Esophagus mucosa (tissue), 1 donor: ENCODE data around the gene SPACA6. TPM values are rescaled to one million over a fixed set of nuclear protein-coding genes. Genes with fewer than 3 reads are reported as not detected.

Experiments used
- ATAC-seq: fragments of 200-7000 bp; cut with Tn5 transposase; one replicate; pipeline ENCODE4 v1.9.1; 2020
- total RNA-seq: library from RNA; stranded (reverse); gene quantifications from one replicate; pipeline ENCODE4 v1.2.4, GENCODE V29; 2023
- donor health status: DM: yes; HTN: yes; CAD: no.

The SPACA6 gene
- total RNA-seq, 1 donor from 2014 or later, result 3.0 TPM

- ATAC-seq, result no peak
Observed at GRCh38 chr19:51689751-51690453, 3.2 kb upstream of the SPACA6 start.

GRCh38 chr19:51690454-51691073, 2.6 kb upstream of the SPACA6 start:
- ATAC-seq, result peak; percentile 10

- ATAC-seq, result no peak
Observed at GRCh38 chr19:51691074-51691583, 2.0 kb upstream of the SPACA6 start.

GRCh38 chr19:51691584-51692428, 1.3 kb upstream of the SPACA6 start:
- ATAC-seq, result no peak

- no peak for ATAC-seq
Observed at GRCh38 chr19:51692468-51692867, 662 bp upstream of the SPACA6 start.

DNA sequence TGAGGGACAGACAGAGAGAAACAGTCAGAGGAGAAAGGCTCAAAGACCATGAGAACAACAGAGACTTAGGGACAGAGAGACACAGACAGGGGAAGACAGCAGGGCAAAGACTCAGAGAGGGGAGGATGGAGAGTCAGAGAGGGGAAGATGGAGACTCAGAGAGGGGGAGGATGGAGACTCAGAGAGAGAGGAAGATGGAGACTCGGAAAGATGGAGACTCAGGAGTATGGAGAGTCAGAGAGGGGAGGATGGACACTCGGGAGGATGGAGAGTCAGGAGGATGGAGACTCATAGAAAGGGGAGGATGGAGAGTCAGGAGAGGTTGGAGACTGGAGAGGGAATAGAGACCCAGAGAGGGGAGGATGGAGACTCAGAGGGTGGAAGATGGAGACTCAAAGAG, 689 bp downstream of the SPACA6 start:
- ATAC-seq, result no peak

GRCh38 chr19:51694318-51695085, 1.4 kb downstream of the SPACA6 start:
- ATAC-seq, result no peak

DNA sequence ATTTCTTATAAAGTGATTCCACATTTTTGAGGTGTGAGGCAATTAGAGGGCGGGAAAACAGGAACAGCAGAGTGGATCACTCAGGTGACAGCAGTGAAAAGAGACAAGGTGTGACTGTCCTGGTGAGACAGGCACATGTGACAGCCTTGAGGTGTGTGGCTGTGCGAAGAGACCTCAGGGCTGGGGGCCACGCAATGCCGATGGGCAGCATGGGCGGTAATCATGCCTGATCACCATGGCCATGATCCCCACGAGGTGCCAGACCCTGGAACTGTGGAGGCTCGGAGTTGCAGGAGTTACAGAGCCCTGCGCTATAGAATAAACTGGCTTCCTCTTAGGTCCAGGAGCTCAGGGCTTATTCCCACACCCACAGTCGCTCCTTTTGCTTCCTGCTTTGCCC, 2.0 kb downstream of the SPACA6 start:
- peak; percentile 53 for ATAC-seq

- ATAC-seq, result no peak
Observed at GRCh38 chr19:51695702-51696315, 2.7 kb downstream of the SPACA6 start.

DNA sequence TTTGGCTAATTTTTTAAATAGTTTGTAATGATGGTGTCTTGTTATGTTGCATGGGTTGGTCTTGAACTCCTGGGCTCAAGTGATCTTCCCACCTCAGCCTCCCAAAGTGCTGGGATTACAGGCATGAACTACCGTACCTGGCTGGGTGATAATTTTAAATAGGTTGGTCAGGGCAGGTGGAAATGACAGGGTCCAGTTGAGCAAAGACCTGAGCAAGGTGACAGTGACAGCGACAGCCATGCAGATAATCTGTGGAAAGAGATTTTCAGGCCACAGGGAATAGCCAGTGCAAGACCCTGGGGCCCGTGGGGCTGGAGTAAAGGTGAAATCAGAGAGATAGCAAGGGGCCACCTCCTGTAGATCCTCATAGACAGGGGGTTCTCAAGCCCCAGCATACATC, 3.5 kb downstream of the SPACA6 start:
- ATAC-seq, result no peak

DNA sequence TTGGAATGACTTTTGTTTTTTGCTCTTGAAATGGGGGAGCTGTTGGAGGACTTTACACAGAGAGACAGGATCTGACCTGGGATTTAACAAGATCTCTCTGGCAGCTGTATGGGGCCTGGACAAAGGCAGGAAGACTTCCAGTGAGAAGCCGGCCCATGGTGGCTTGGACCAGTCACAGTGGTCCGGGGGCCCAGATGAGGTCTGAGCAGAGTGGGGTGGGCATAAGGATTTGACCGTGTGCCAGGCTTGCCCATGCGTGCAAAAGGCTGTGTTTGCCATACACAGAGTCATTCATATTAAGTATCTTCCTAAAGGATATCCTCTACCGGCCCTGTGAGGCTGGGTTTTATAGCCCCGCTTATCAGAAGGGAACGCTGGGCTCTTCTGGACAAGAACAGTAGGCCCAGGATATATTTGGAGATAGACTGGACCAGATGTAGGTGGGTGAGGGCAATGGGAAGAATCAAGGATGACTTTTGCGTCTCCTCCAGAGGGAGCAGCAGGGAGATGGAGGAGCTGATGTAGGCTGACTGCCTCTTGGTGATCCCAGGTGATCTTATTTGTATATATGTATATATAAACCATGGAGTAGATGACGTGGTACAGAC, 4.1 kb downstream of the SPACA6 start:
- no peak for ATAC-seq

- ATAC-seq, result no peak
Observed at GRCh38 chr19:51698296-51698695, 5.2 kb downstream of the SPACA6 start.

DNA sequence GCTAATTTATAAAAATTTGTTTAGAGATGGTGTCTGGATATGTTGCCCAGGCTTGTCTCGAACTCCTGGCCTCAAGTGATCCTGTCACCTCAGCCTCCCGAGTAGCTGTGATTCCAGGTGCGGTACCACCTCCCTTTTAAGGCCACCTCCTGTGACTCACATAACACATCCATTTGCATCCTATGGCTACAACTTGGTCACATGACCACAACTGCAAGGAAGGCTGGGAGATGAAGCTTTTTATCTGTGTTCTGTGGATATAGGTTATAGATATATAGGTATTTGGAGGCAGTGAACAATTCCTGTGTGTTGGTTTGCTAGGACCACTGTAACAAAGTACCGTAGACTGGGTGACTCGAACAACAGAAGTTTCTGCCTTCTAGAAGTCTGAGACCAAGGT, 6.0 kb downstream of the SPACA6 start:
- no peak for ATAC-seq

GRCh38 chr19:51701468-51702100, 8.5 kb downstream of the SPACA6 start:
- no peak for ATAC-seq

- peak; percentile 62 for ATAC-seq
Observed at GRCh38 chr19:51702103-51702824, 9.1 kb downstream of the SPACA6 start.

DNA sequence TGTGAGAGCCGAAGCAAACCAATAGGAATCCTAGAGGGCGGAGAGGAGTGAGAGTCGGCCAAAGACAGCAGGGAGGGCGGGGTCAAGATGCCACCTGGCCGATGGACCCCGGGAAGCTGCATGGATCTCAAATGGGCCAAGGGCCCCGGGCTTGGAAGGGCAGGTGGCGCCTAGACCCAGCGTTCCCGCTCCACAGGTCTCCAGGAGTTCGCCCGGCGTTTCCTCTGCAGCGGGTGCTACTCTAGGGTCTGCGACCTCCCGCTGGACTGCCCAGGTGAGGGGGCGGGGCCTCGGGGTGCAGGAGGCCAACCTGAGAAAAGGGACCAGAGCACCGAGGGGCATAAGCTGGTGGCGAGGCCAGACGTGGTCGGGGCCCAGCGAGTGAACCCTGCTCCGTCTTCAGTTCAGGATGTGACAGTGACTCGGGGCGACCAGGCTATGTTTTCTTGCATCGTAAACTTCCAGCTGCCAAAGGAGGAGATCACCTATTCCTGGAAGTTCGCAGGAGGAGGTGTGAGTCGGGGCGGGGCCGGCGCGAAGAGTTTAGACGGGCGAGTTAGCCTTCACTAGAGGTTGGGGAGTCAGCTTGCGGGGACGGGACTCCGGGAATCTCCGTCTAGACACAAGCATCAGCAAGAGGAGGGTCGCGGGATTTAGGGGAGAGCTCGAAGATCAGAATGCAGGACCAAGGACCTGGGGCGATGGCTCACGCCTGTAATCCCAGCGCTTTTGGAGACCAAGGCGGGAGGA, 9.9 kb downstream of the SPACA6 start:
- ATAC-seq, result peak; percentile 4

DNA sequence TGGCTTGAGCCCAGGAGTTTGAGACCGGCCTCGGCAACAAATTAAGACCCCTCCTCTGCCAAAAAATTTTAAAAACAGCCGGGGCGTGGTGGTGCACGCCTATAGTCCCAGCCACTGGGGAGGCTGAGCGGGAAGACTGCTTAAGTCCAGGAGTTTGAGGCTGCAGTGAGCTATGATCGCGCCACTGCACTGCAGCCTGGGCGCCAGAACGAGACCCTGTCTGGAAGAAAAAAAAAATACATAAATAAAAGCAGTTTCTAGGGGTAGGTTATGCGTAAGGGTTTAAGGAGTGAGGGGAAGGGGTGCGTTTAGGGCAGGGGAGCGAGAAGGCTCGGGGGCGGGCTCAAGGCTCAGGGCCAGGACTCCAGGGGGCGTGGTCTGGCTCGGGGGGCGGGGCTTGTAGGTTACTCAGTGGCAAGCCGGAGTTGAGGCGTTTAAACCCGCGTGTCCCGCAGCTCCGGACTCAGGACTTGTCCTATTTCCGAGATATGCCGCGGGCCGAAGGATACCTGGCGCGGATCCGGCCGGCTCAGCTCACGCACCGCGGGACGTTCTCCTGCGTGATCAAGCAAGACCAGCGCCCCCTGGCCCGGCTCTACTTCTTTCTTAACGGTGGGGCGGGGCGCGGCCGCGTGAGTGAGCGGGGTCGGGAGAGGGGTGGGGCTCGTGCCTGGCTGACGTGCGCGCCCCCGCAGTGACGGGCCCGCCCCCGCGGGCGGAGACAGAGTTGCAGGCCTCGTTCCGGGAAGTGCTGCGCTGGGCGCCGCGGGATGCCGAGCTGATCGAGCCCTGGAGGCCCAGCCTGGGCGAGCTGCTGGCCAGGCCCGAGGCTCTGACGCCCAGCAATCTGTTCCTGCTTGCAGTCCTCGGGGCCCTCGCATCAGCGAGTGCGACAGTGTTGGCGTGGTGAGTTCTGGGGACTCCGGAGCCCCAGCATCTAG, 10.7 kb downstream of the SPACA6 start:
- ATAC-seq, result peak; percentile 93

- no peak for ATAC-seq
Observed at GRCh38 chr19:51704626-51705025, 11.5 kb downstream of the SPACA6 start.
